ENCODE results near the gene SEPTIN6.

DNA sequence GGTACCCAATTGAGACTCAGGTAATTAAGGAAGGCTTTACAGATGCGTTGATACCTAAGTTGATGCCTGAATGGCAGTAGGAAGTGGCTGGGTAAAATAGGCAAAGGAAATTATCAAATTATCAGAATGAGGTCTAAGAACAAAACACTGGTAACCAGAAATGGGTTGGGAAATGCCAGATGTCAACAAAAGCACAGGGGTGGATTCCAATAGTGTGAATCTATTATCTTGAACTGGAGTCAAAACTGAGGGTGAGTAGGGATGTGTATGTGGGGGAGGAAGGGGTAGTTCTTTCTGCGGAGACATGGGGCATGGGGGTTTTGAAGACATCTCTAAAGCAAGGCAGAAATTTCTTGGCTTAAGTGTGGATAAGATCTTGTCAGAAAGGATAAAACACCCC is 16.0 kb upstream of the SEPTIN6 start:
- TF ChIP-seq, protein P1, sequence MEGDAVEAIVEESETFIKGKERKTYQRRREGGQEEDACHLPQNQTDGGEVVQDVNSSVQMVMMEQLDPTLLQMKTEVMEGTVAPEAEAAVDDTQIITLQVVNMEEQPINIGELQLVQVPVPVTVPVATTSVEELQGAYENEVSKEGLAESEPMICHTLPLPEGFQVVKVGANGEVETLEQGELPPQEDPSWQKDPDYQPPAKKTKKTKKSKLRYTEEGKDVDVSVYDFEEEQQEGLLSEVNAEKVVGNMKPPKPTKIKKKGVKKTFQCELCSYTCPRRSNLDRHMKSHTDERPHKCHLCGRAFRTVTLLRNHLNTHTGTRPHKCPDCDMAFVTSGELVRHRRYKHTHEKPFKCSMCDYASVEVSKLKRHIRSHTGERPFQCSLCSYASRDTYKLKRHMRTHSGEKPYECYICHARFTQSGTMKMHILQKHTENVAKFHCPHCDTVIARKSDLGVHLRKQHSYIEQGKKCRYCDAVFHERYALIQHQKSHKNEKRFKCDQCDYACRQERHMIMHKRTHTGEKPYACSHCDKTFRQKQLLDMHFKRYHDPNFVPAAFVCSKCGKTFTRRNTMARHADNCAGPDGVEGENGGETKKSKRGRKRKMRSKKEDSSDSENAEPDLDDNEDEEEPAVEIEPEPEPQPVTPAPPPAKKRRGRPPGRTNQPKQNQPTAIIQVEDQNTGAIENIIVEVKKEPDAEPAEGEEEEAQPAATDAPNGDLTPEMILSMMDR (IDR thresholded peaks at IDR 0.05): no peak
- TF ChIP-seq POLR2AphosphoS5 (IDR thresholded peaks at IDR 0.05): no peak
